ENCODE results near the gene CSNK2A1.
"Not testable (repeated sequence)": the region's sequence is repeated elsewhere in the genome, so short reads cannot be mapped to it uniquely, and the experiment has no call there.

Gene CSNK2A1

GRCh38 chr20:543369-544152 lies at the start of gene CSNK2A1:
Gene CSNK2A1, minus strand, starts transcription at chr20:543790. Its CDS starts 35,239 bp downstream, at chr20:508551.
- DNase-seq = peak; percentile 96

- DNase-seq = no peak
These were observed 48.9 kb upstream of the CSNK2A1 start for GRCh38 chr20:592506-592905.

- no peak for DNase-seq
These were observed 48.4 kb upstream of the CSNK2A1 start for GRCh38 chr20:591941-592340.

- no peak for DNase-seq
These were observed 45.5 kb upstream of the CSNK2A1 start for GRCh38 chr20:588932-589672.

- peak; percentile 16 for DNase-seq
These were observed 44.9 kb upstream of the CSNK2A1 start for GRCh38 chr20:588476-588875.

GRCh38 chr20:584971-585301 lies 41.3 kb upstream of the CSNK2A1 start:
- no peak for DNase-seq

- DNase-seq = no peak
These were observed 40.8 kb upstream of the CSNK2A1 start for GRCh38 chr20:584161-584970.

- no peak for DNase-seq
These were observed 38.6 kb upstream of the CSNK2A1 start for GRCh38 chr20:582204-582603.

GRCh38 chr20:578940-579690 lies 35.5 kb upstream of the CSNK2A1 start:
- not testable (repeated sequence) for DNase-seq

GRCh38 chr20:577167-577791 lies 33.7 kb upstream of the CSNK2A1 start:
- DNase-seq = no peak

GRCh38 chr20:576156-576555 lies 32.6 kb upstream of the CSNK2A1 start:
- DNase-seq = no peak

GRCh38 chr20:575230-575629 lies 31.6 kb upstream of the CSNK2A1 start:
- no peak for DNase-seq

- DNase-seq = no peak
These were observed 30.8 kb upstream of the CSNK2A1 start for GRCh38 chr20:574297-574942.

- no peak for DNase-seq
These were observed 30.1 kb upstream of the CSNK2A1 start for GRCh38 chr20:573414-574296.

GRCh38 chr20:572727-573126 lies 29.1 kb upstream of the CSNK2A1 start:
- no peak for DNase-seq

- no peak for DNase-seq
These were observed 28.3 kb upstream of the CSNK2A1 start for GRCh38 chr20:571754-572441.

GRCh38 chr20:568673-569415 lies 25.3 kb upstream of the CSNK2A1 start:
- DNase-seq = no peak

GRCh38 chr20:568097-568652 lies 24.6 kb upstream of the CSNK2A1 start:
- DNase-seq = no peak

- no peak for DNase-seq
These were observed 20.6 kb upstream of the CSNK2A1 start for GRCh38 chr20:564192-564591.

Data from KG1 (cell line).